IMR-90 (cell line): ENCODE data around the gene CMBL. TPM values are rescaled to one million over a fixed set of nuclear protein-coding genes. Genes with fewer than 3 reads are reported as not detected.

Source experiments
- ATAC-seq: fragments of 200-7000 bp; cut with Tn5 transposase; 2 replicates; pipeline ENCODE4 v1.9.1; 2020; ENCODE audit warnings: low read depth, mild to moderate bottlenecking, moderate library complexity
- BruUV-seq: library from RNA; stranded (reverse); fragments of 400-500 nt; replicated peaks from 2 replicates; lab custom pipeline; 2021; lab: Mats Ljungman, UMichigan
- CTCF ChIA-PET: fragments of 300-600 bp; formaldehyde crosslinking; extraction: SDS; loops from one replicate; lab custom pipeline; 2021; ENCODE audit warnings: antibody characterized with exemption; lab: Yijun Ruan, JAX
- POLR2A ChIA-PET: fragments of 300-600 bp; sonication (Branson Sonifier 250); formaldehyde crosslinking; loops from one replicate; lab custom pipeline; 2022; ENCODE audit warnings: antibody characterized with exemption; ENCODE audit not compliant: unreplicated experiment; lab: Charles Lee
- DNase-seq: peaks from one replicate; pipeline ENCODE4 v3.0.0; 2013
- H2AFZ ChIP-seq: replicated peaks from 2 replicates; pipeline ENCODE3; 2013; ENCODE audit warnings: low read length, mild to moderate bottlenecking; ENCODE audit not compliant: poor library complexity
- H2AK5ac ChIP-seq: 2 replicates; pipeline ENCODE4 v1.6.1; 2013; ENCODE audit warnings: low read depth, low read length, inconsistent platforms
- H2AK9ac ChIP-seq: replicated peaks from 2 replicates; pipeline ENCODE3; 2013; ENCODE audit warnings: mild to moderate bottlenecking, low read depth, low read length, moderate library complexity; ENCODE audit not compliant: poor library complexity
- H2BK120ac ChIP-seq: 2 replicates; pipeline ENCODE4 v1.6.1; 2013; ENCODE audit warnings: low read depth, low read length, inconsistent platforms
- H2BK15ac ChIP-seq: 3 replicates; pipeline ENCODE4 v1.6.1; 2013; ENCODE audit warnings: low read depth, low read length, inconsistent platforms
- H2BK20ac ChIP-seq: 2 replicates; pipeline ENCODE4 v1.6.1; 2013; ENCODE audit warnings: low read depth, mild to moderate bottlenecking, inconsistent platforms, low read length, moderate library complexity
- H2BK5ac ChIP-seq: 2 replicates; pipeline ENCODE4 v1.6.1; 2013; ENCODE audit warnings: mild to moderate bottlenecking, low read depth, low read length, inconsistent platforms; ENCODE audit not compliant: poor library complexity, severe bottlenecking
- H3K14ac ChIP-seq: replicated peaks from 2 replicates; pipeline ENCODE4 v1.6.1; 2013; ENCODE audit warnings: low read depth, low read length, inconsistent platforms
- H3K18ac ChIP-seq: 2 replicates; pipeline ENCODE4 v1.6.1; 2013; ENCODE audit warnings: low read depth, low read length, control low read depth
- H3K23ac ChIP-seq: 2 replicates; pipeline ENCODE4 v1.6.1; 2013; ENCODE audit warnings: low read depth, low read length, inconsistent platforms
- H3K27ac ChIP-seq: 2 replicates; pipeline ENCODE4 v1.5.1; 2013; ENCODE audit warnings: mild to moderate bottlenecking, control low read depth, low read length; ENCODE audit not compliant: insufficient read depth
- H3K27me3 ChIP-seq: 2 replicates; pipeline ENCODE4 v1.6.1; 2013; ENCODE audit warnings: low read length; ENCODE audit not compliant: control insufficient read depth, insufficient read depth
- H3K36me3 ChIP-seq: 2 replicates; pipeline ENCODE4 v1.6.1; 2013; ENCODE audit warnings: low read length, mixed read lengths; ENCODE audit not compliant: control insufficient read depth, insufficient read depth
- H3K4ac ChIP-seq: 2 replicates; pipeline ENCODE4 v1.6.1; 2013; ENCODE audit warnings: low read depth, low read length, inconsistent platforms
- H3K4me1 ChIP-seq: 2 replicates; pipeline ENCODE4 v1.6.1; 2013; ENCODE audit warnings: low read length, mixed read lengths; ENCODE audit not compliant: control insufficient read depth, insufficient read depth
- H3K4me2 ChIP-seq: 2 replicates; pipeline ENCODE4 v1.6.1; 2013; ENCODE audit warnings: low read depth, mild to moderate bottlenecking, control low read depth, low read length, moderate library complexity
- H3K4me3 ChIP-seq: 2 replicates; pipeline ENCODE4 v1.5.1; 2013; ENCODE audit warnings: low read depth, mild to moderate bottlenecking, control low read depth, low read length, moderate library complexity; ENCODE audit not compliant: insufficient read depth
- H3K56ac ChIP-seq: 2 replicates; pipeline ENCODE4 v1.6.1; 2013; ENCODE audit warnings: low read length, inconsistent platforms; ENCODE audit not compliant: insufficient read depth; ENCODE audit errors: extremely low read depth
- H3K79me1 ChIP-seq, 2 experiments: 2 replicates each; pipeline ENCODE4 v1.6.1; 2013; ENCODE audit warnings: low read length in 2 of 2, inconsistent platforms in 1 of 2, low read depth in 1 of 2
- H3K9ac ChIP-seq: 2 replicates; pipeline ENCODE4 v1.6.1; 2013; ENCODE audit warnings: low read depth, low read length, control low read depth
- H3K9me1 ChIP-seq: 2 replicates; pipeline ENCODE4 v1.6.1; 2013; ENCODE audit warnings: low read length, inconsistent platforms; ENCODE audit not compliant: insufficient read depth
- H3K9me3 ChIP-seq: 2 replicates; pipeline ENCODE4 v1.6.1; 2013; ENCODE audit warnings: low read length; ENCODE audit not compliant: control insufficient read depth, insufficient read depth
- H4K20me1 ChIP-seq: 2 replicates; pipeline ENCODE4 v1.6.1; 2013; ENCODE audit warnings: low read length, inconsistent platforms; ENCODE audit not compliant: insufficient read depth
- H4K5ac ChIP-seq: 2 replicates; pipeline ENCODE4 v1.6.1; 2013; ENCODE audit warnings: mild to moderate bottlenecking, low read depth, low read length, control low read depth
- H4K8ac ChIP-seq, 2 experiments: 2 replicates each; pipeline ENCODE4 v1.6.1; 2013; ENCODE audit warnings: low read depth in 2 of 2, low read length in 2 of 2, control low read depth in 1 of 2, inconsistent platforms in 1 of 2
- H4K91ac ChIP-seq: 2 replicates; pipeline ENCODE4 v1.6.1; 2013; ENCODE audit warnings: low read depth, low read length, inconsistent platforms; ENCODE audit not compliant: insufficient read depth
- FOS ChIP-seq: fragments of 150-350 bp; IDR thresholded peaks from 2 replicates; pipeline ENCODE4 v1.6.1; 2016; ENCODE audit warnings: low read depth, low read length
- MAZ ChIP-seq: IDR thresholded peaks from 2 replicates; pipeline ENCODE4 v1.6.1; 2012; ENCODE audit warnings: low read depth, mild to moderate bottlenecking, low read length, improper control_type of control experiment, moderate library complexity, borderline replicate concordance
- NFE2L2 ChIP-seq: fragments of 150-350 bp; IDR thresholded peaks from 2 replicates; pipeline ENCODE4 v1.6.1; 2016; ENCODE audit warnings: low read depth, mild to moderate bottlenecking, low read length
- SMC3 ChIP-seq: fragments of 150-350 bp; IDR thresholded peaks from 2 replicates; pipeline ENCODE4 v1.6.1; 2016; ENCODE audit warnings: low read depth, mild to moderate bottlenecking, antibody characterized with exemption, low read length, moderate library complexity
- WGBS, 2 experiments: methylation state at CpG; one replicate each; pipeline versions ENCODE4 v1.1.5 to v1.1.7; 2013; ENCODE audit warnings: missing lambda C conversion rate in 2 of 2; ENCODE audit not compliant: insufficient read length in 1 of 2; ENCODE audit errors: extremely low coverage in 2 of 2; 5-methylcytosine and 5-hydroxymethylcytosine counted together
- dilution Hi-C: fragments of 300-500 bp; cut with HindIII; formaldehyde crosslinking; loops from one replicate; pipeline ENCODE4 v1.14.3; 2018; ENCODE audit warnings: low sequenced_read_pairs; ENCODE audit not compliant: unreplicated experiment
- in situ Hi-C: fragments of 300-500 bp; cut with MboI; formaldehyde crosslinking; loops from 3 replicates; pipeline ENCODE4 v1.14.3; 2019; ENCODE audit warnings: low sequenced_read_pairs, inconsistent platforms, mixed read lengths
- intact Hi-C: fragments of 100-400 bp; cut with micrococcal nuclease; formaldehyde crosslinking; loops from 2 replicates; pipeline ENCODE4 v1.10.0; 2022
- polyA plus RNA-seq, 3 experiments: library from polyadenylated mRNA; depleted of rRNA; stranded (reverse); fragments of >200 nt; gene quantifications; 2 replicates each; pipeline ENCODE4 v1.2.3, GENCODE V29; 2012; ENCODE audit warnings: low replicate concordance in 1 of 3
- total RNA-seq: library from RNA; depleted of rRNA; stranded (reverse); fragments of >200 nt; gene quantifications from 2 replicates; pipeline ENCODE4 v1.2.3, GENCODE V29; 2012

The CMBL gene
- total and polyA plus RNA-seq, 2 of the 4 experiments (the other 2 are of a cell fraction), result 5.0 to 26.3 TPM

DNA sequence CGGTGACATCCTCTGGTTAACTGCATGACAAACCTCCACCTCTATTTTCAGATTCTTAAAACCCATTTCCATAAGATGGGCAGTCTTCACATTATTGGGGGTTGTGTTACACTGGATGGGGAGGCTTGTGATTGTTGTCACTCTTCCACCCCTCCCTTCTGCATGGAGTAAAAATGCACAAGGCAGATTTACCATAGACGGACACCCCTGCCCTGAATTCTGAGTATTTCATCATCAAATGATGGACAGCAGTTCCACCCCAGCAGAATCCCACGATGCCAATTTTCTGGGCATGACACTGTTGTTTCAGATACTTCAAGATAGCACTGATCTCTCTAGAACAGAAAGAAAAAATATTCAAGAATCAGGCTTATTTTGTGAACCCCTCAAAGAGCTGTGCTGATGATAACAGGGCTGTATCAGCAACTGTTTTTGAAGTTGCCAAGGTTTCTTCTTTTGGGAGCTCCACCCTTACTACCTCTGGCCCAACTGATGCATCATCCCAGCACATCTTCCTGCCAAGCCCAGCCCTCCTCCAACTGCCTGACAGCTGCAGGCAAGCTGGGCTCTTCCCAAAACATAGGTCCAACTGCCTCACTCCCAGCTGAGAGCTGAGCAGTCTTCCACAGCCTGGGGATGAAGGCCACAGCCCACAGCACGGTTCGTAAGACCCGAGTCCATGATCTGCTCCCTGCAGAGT, 21.4 kb downstream of the CMBL start:
- no peak overlapping the region for H3K4me3 ChIP-seq
- no peak overlapping the region for H3K18ac ChIP-seq
- ChIA-PET CTCF (interaction anchor here (0.6 kb wide), 1 partner anchor 935 kb away, joined by 3 read pairs; no protein-coding TSS in a partner anchor), POLR2A (no interaction called here)
- no peak overlapping the region for H2BK120ac ChIP-seq
- no peak overlapping the region for H3K23ac ChIP-seq
- intact Hi-C loops (loop anchor here (5.0 kb wide), 1 partner anchor 46 kb away; no protein-coding TSS in a partner anchor), in situ Hi-C loops (loop anchor here (5.0 kb wide), 1 partner anchor 131 kb away; no protein-coding TSS in a partner anchor), dilution Hi-C loops (no loop called here)
- H4K91ac ChIP-seq, result no peak overlapping the region
- no peak overlapping the region for H3K14ac ChIP-seq
- H4K5ac ChIP-seq, result no peak overlapping the region
- H4K20me1 ChIP-seq, result no peaks in the 10 kb centered on the region
- no peak overlapping the region for H3K4me2 ChIP-seq
- H2BK5ac ChIP-seq, result no peak overlapping the region
- H3K9ac ChIP-seq, result no peak overlapping the region
- ATAC-seq, result peak; percentile 41; the same call in 1 of the 2 replicates
- no peaks in the 10 kb centered on the region for H3K79me1 ChIP-seq
- no peak overlapping the region for H2AK5ac ChIP-seq
- no CpG with 5 or more reads among the region's 6 CpGs for WGBS, 2 experiments
- no peak overlapping the region for H3K56ac ChIP-seq
- H3K27me3 ChIP-seq, result no peaks in the 10 kb centered on the region
- no peak overlapping the region for H3K27ac ChIP-seq
- H2BK15ac ChIP-seq, result no peak overlapping the region
- BruUV-seq, result no TSS peak
- no peak overlapping the region for H4K8ac ChIP-seq
- TF ChIP-seq NFE2L2, result no peak
- no peak for TF ChIP-seq FOS
- TF ChIP-seq SMC3, result no peak
- no peak for TF ChIP-seq MAZ
- no peak overlapping the region for H2AK9ac ChIP-seq
- no peak overlapping the region for H2BK20ac ChIP-seq
- no peak overlapping the region for H2AFZ ChIP-seq
- peak; percentile 43 for DNase-seq
- no peaks in the 10 kb centered on the region for H3K9me3 ChIP-seq
- H3K4me1 ChIP-seq, result no peaks in the 10 kb centered on the region; the same call in 1 of the 2 replicates
- 0 out of 2 replicates have a peak, but pooled peaks cover 3% of the 10 kb centered on the region for H3K9me1 ChIP-seq
- no peaks in the 10 kb centered on the region for H3K36me3 ChIP-seq
- H3K4ac ChIP-seq, result no peak overlapping the region
